H1 (cell line): Measurements from ENCODE around the gene MKRN2OS. TPM values are rescaled to one million over a fixed set of nuclear protein-coding genes. Genes with fewer than 3 reads are reported as not detected.

Source experiments
- ASH2L ChIP-seq: fragments of 200-600, 300-600 bp; sonication (generic); IDR thresholded peaks from one replicate; pipeline ENCODE4 v1.7.1; 2017; ENCODE audit warnings: low read length
- CEBPB ChIP-seq: IDR thresholded peaks from 2 replicates; pipeline ENCODE4 v1.6.1; 2012; ENCODE audit warnings: low read depth, low read length
- EGR1 ChIP-seq: IDR thresholded peaks from 2 replicates; pipeline ENCODE4 v1.6.1; 2011; ENCODE audit warnings: low read depth, low read length, borderline replicate concordance
- GTF2F1 ChIP-seq: IDR thresholded peaks from 2 replicates; pipeline ENCODE4 v1.6.1; 2012; ENCODE audit warnings: low read depth, low read length, improper control_type of control experiment, borderline replicate concordance
- PHF8 ChIP-seq: fragments of 200-600 bp; sonication (generic); conservative IDR thresholded peaks from 2 replicates; pipeline ENCODE4 v1.7.1; 2012; ENCODE audit warnings: low read depth, mild to moderate bottlenecking, inconsistent platforms, low read length, moderate library complexity
- POLR2A ChIP-seq, 2 experiments: IDR thresholded peaks; 1 replicate in 1 of 2; 2 replicates in 1 of 2; pipeline ENCODE4 v1.6.1; 2011; ENCODE audit warnings: low read depth in 2 of 2, low read length in 2 of 2, mild to moderate bottlenecking in 2 of 2; ENCODE audit errors: control extremely low read depth in 1 of 2
- RFX5 ChIP-seq: IDR thresholded peaks from 2 replicates; pipeline ENCODE4 v1.6.1; 2011; ENCODE audit warnings: low read depth, low read length, improper control_type of control experiment, borderline replicate concordance
- TAF7 ChIP-seq: optimal IDR thresholded peaks from 2 replicates; pipeline ENCODE3; 2011; ENCODE audit warnings: low read depth, mild to moderate bottlenecking, inconsistent platforms, low read length, moderate library complexity, borderline replicate concordance
- TEAD4 ChIP-seq: IDR thresholded peaks from 2 replicates; pipeline ENCODE4 v1.6.1; 2012; ENCODE audit warnings: low read depth, low read length, inconsistent platforms, mixed read lengths
- polyA plus RNA-seq, 7 experiments: library from polyadenylated mRNA; depleted of rRNA in 3 of 7; stranded (reverse) in 5 of 7; unstranded in 2 of 7; fragments of >200 nt in 5 of 7; fragments of 200-250 nt in 2 of 7; gene quantifications; 1 replicate in 5 of 7; 2 replicates in 1 of 7; 4 replicates in 1 of 7; pipeline versions ENCODE4 v1.2.1 to v1.2.3, GENCODE V29; 2011 to 2013; ENCODE audit warnings: missing spikeins in 2 of 7, mixed read lengths in 2 of 7
- total RNA-seq: library from RNA; stranded (reverse); fragmentation: NEBNext Ultra II Directional; extraction: Animal tissue kit (Norgen Biotek cat#: 25700); gene quantifications from 2 replicates; pipeline ENCODE4 v1.2.1, GENCODE V29; 2021
- TF ChIP-seq, protein P1 (sequence below): fragments of 300-600 bp; sonication (generic); IDR thresholded peaks from 2 replicates; pipeline ENCODE4 v1.7.1; 2012; ENCODE audit warnings: low read length, moderate library complexity, mild to moderate bottlenecking, inconsistent platforms; ENCODE audit not compliant: insufficient replicate concordance

MKRN2OS gene
- total and polyA plus RNA-seq, 2 of the 8 experiments (the other 6 are each of a cell fraction or from before 2014, with no cell fraction given): 0.15 to 0.41 TPM

GRCh38 chr3:12513694-12514446 is 31.4 kb downstream of the MKRN2OS start (continued):
- TF ChIP-seq, protein P1, sequence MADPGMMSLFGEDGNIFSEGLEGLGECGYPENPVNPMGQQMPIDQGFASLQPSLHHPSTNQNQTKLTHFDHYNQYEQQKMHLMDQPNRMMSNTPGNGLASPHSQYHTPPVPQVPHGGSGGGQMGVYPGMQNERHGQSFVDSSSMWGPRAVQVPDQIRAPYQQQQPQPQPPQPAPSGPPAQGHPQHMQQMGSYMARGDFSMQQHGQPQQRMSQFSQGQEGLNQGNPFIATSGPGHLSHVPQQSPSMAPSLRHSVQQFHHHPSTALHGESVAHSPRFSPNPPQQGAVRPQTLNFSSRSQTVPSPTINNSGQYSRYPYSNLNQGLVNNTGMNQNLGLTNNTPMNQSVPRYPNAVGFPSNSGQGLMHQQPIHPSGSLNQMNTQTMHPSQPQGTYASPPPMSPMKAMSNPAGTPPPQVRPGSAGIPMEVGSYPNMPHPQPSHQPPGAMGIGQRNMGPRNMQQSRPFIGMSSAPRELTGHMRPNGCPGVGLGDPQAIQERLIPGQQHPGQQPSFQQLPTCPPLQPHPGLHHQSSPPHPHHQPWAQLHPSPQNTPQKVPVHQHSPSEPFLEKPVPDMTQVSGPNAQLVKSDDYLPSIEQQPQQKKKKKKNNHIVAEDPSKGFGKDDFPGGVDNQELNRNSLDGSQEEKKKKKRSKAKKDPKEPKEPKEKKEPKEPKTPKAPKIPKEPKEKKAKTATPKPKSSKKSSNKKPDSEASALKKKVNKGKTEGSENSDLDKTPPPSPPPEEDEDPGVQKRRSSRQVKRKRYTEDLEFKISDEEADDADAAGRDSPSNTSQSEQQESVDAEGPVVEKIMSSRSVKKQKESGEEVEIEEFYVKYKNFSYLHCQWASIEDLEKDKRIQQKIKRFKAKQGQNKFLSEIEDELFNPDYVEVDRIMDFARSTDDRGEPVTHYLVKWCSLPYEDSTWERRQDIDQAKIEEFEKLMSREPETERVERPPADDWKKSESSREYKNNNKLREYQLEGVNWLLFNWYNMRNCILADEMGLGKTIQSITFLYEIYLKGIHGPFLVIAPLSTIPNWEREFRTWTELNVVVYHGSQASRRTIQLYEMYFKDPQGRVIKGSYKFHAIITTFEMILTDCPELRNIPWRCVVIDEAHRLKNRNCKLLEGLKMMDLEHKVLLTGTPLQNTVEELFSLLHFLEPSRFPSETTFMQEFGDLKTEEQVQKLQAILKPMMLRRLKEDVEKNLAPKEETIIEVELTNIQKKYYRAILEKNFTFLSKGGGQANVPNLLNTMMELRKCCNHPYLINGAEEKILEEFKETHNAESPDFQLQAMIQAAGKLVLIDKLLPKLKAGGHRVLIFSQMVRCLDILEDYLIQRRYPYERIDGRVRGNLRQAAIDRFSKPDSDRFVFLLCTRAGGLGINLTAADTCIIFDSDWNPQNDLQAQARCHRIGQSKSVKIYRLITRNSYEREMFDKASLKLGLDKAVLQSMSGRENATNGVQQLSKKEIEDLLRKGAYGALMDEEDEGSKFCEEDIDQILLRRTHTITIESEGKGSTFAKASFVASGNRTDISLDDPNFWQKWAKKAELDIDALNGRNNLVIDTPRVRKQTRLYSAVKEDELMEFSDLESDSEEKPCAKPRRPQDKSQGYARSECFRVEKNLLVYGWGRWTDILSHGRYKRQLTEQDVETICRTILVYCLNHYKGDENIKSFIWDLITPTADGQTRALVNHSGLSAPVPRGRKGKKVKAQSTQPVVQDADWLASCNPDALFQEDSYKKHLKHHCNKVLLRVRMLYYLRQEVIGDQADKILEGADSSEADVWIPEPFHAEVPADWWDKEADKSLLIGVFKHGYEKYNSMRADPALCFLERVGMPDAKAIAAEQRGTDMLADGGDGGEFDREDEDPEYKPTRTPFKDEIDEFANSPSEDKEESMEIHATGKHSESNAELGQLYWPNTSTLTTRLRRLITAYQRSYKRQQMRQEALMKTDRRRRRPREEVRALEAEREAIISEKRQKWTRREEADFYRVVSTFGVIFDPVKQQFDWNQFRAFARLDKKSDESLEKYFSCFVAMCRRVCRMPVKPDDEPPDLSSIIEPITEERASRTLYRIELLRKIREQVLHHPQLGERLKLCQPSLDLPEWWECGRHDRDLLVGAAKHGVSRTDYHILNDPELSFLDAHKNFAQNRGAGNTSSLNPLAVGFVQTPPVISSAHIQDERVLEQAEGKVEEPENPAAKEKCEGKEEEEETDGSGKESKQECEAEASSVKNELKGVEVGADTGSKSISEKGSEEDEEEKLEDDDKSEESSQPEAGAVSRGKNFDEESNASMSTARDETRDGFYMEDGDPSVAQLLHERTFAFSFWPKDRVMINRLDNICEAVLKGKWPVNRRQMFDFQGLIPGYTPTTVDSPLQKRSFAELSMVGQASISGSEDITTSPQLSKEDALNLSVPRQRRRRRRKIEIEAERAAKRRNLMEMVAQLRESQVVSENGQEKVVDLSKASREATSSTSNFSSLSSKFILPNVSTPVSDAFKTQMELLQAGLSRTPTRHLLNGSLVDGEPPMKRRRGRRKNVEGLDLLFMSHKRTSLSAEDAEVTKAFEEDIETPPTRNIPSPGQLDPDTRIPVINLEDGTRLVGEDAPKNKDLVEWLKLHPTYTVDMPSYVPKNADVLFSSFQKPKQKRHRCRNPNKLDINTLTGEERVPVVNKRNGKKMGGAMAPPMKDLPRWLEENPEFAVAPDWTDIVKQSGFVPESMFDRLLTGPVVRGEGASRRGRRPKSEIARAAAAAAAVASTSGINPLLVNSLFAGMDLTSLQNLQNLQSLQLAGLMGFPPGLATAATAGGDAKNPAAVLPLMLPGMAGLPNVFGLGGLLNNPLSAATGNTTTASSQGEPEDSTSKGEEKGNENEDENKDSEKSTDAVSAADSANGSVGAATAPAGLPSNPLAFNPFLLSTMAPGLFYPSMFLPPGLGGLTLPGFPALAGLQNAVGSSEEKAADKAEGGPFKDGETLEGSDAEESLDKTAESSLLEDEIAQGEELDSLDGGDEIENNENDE: no peak
- TF ChIP-seq TEAD4: no peak
- TF ChIP-seq GTF2F1: no peak
- TF ChIP-seq PHF8: no peak
- no peak for TF ChIP-seq RFX5
- no peak for TF ChIP-seq TAF7
- no peak for TF ChIP-seq ASH2L
- no peak for TF ChIP-seq EGR1
- TF ChIP-seq POLR2A (IDR thresholded peaks at IDR 0.05; ENCODE audit: control extremely low read depth in 1 of 2, low read depth in 2 of 2, low read length in 2 of 2): no peak
- no peak for TF ChIP-seq CEBPB
